Suprapubic skin (tissue), 3 donors: ENCODE results near the gene RDX.

Experiments
- CTCF ChIP-seq, 2 donors: fragments of 200-600 bp in 1 of 2; fragments of 450-650 bp in 1 of 2; sonication (generic) in 1 of 2; IDR thresholded peaks; one replicate each; pipeline ENCODE4 v1.5.1; 2016 to 2019; ENCODE audit warnings: antibody characterized with exemption in 2 of 2, mild to moderate bottlenecking in 1 of 2, moderate library complexity in 1 of 2
- POLR2A ChIP-seq, 2 donors: fragments of 450-650 bp; IDR thresholded peaks; one replicate each; pipeline ENCODE4 v1.6.1; 2017; ENCODE audit warnings: antibody characterized with exemption in 2 of 2, mild to moderate bottlenecking in 2 of 2, moderate library complexity in 2 of 2

DNA sequence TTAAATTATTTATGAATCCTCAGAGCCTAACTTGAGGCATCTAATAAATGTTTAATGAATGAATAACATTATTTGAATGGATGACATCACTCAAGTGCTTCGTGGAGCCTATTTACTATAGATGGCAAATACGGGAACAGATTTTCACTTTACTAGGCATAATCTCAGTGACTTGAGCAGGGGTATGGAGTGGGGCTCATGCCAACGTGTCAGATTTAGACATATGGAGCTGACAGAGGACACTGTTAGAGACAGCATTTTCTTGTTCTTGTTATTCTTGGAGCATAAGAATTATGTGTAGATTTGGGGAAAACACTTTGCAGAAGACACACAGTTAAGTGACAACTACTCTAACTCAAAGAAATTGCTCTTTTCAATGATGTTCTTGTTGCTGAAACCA, 78.5 kb downstream of the RDX start:
- no peak for TF ChIP-seq POLR2A (IDR thresholded peaks at IDR 0.05)
- no peak for TF ChIP-seq CTCF (IDR thresholded peaks at IDR 0.05)
